ENCODE results near the gene OR1J2.

- TF ChIP-seq POU6F1 (CRISPR knock-in tag; IDR thresholded peaks at IDR 0.05; ENCODE audit: borderline replicate concordance, low read depth) (no peak), RARB (CRISPR knock-in tag; IDR thresholded peaks at IDR 0.05) (no peak), ESRRG (CRISPR knock-in tag; IDR thresholded peaks at IDR 0.05) (no peak), GLIS3 (CRISPR knock-in tag; IDR thresholded peaks at IDR 0.05) (no peak), ZNF565 (CRISPR knock-in tag; conservative IDR thresholded peaks at IDR 0.05; ENCODE audit: low read depth) (no peak), PATZ1 (CRISPR knock-in tag; IDR thresholded peaks at IDR 0.05; ENCODE audit: borderline replicate concordance) (no peak), CSDC2 (CRISPR knock-in tag; IDR thresholded peaks at IDR 0.05) (no peak), TSHZ2 (CRISPR knock-in tag; IDR thresholded peaks at IDR 0.05) (no peak), ZFP3 (CRISPR knock-in tag; IDR thresholded peaks at IDR 0.05) (no peak), ZFP30 (CRISPR knock-in tag; IDR thresholded peaks at IDR 0.05) (no peak), TCF4 (CRISPR knock-in tag; IDR thresholded peaks at IDR 0.05; ENCODE audit: borderline replicate concordance) (no peak), SNAI2 (CRISPR knock-in tag; IDR thresholded peaks at IDR 0.05) (no peak), CSRNP3 (CRISPR knock-in tag; IDR thresholded peaks at IDR 0.05) (no peak), OSR1 (CRISPR knock-in tag; IDR thresholded peaks at IDR 0.05) (no peak)
These were observed 46.6 kb upstream of the OR1J2 start for GRCh38 chr9:122463828-122464632.
